WERI-Rb-1 (cell line): ENCODE data around the gene BIVM.

Source experiments
- DNase-seq: peaks from one replicate; pipeline ENCODE4 v3.0.0-alpha.2; 2020
- H3K27ac ChIP-seq: fragments of 250-450 bp; sonication (Bioruptor Pico); 2 replicates; pipeline ENCODE4 v1.5.1; 2020; ENCODE audit warnings: mild to moderate bottlenecking, moderate library complexity
- H3K27me3 ChIP-seq: fragments of 250-450 bp; sonication (Bioruptor Pico); 2 replicates; pipeline ENCODE4 v1.5.1; 2021; ENCODE audit warnings: mild to moderate bottlenecking, low read depth, moderate library complexity; ENCODE audit not compliant: insufficient read depth, severe bottlenecking
- H3K36me3 ChIP-seq: fragments of 250-450 bp; sonication (Bioruptor Pico); 2 replicates; pipeline ENCODE4 v1.5.1; 2020; ENCODE audit warnings: mild to moderate bottlenecking, moderate library complexity
- H3K4me3 ChIP-seq: 2 replicates; pipeline ENCODE4 v1.5.1; 2011; ENCODE audit warnings: low read depth, mild to moderate bottlenecking, control low read depth, low read length
- H3K9me3 ChIP-seq: fragments of 250-450 bp; sonication (Bioruptor Pico); 2 replicates; pipeline ENCODE4 v1.5.1; 2021; ENCODE audit warnings: mild to moderate bottlenecking, moderate library complexity; ENCODE audit not compliant: severe bottlenecking
- TF ChIP-seq, protein P1 (sequence below): IDR thresholded peaks from 2 replicates; pipeline ENCODE4 v1.5.1; 2011; ENCODE audit warnings: low read depth, mild to moderate bottlenecking, control low read depth, inconsistent platforms, low read length

The BIVM gene

GRCh38 chr13:102847272-102848234, 48.6 kb downstream of the BIVM start:
- DNase-seq, result no peak
- TF ChIP-seq, protein P1, sequence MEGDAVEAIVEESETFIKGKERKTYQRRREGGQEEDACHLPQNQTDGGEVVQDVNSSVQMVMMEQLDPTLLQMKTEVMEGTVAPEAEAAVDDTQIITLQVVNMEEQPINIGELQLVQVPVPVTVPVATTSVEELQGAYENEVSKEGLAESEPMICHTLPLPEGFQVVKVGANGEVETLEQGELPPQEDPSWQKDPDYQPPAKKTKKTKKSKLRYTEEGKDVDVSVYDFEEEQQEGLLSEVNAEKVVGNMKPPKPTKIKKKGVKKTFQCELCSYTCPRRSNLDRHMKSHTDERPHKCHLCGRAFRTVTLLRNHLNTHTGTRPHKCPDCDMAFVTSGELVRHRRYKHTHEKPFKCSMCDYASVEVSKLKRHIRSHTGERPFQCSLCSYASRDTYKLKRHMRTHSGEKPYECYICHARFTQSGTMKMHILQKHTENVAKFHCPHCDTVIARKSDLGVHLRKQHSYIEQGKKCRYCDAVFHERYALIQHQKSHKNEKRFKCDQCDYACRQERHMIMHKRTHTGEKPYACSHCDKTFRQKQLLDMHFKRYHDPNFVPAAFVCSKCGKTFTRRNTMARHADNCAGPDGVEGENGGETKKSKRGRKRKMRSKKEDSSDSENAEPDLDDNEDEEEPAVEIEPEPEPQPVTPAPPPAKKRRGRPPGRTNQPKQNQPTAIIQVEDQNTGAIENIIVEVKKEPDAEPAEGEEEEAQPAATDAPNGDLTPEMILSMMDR, result peak; percentile 64
- H3K36me3 ChIP-seq, result peaks cover 6% of the 10 kb centered on the region
- H3K27me3 ChIP-seq, result no peaks in the 10 kb centered on the region
- peak overlapping the region; percentile 94 for H3K4me3 ChIP-seq
- no peaks in the 10 kb centered on the region for H3K9me3 ChIP-seq
- H3K27ac ChIP-seq, result peak overlapping the region; percentile 87

- H3K27ac ChIP-seq, result no peak overlapping the region
- no peak overlapping the region for H3K4me3 ChIP-seq
- no peaks in the 10 kb centered on the region for H3K9me3 ChIP-seq
These were observed 50.0 kb downstream of the BIVM start for GRCh38 chr13:102848956-102849355.

GRCh38 chr13:102852556-102852955, 53.6 kb downstream of the BIVM start:
- Histone ChIP-seq H3K36me3 (peaks cover 40% of the 10 kb centered on the region), H3K27me3 (no peaks in the 10 kb centered on the region), H3K4me3 (no peak overlapping the region), H3K27ac (no peak overlapping the region), H3K9me3 (no peaks in the 10 kb centered on the region)
- DNase-seq, result no peak
- TF ChIP-seq, protein P1, result no peak

More at GRCh38 chr13:102848956-102849355, 50.0 kb downstream of the BIVM start:
- DNase-seq, result no peak
- TF ChIP-seq, protein P1, result no peak
- no peaks in the 10 kb centered on the region for H3K27me3 ChIP-seq
- H3K36me3 ChIP-seq, result peaks cover 8% of the 10 kb centered on the region

DNA sequence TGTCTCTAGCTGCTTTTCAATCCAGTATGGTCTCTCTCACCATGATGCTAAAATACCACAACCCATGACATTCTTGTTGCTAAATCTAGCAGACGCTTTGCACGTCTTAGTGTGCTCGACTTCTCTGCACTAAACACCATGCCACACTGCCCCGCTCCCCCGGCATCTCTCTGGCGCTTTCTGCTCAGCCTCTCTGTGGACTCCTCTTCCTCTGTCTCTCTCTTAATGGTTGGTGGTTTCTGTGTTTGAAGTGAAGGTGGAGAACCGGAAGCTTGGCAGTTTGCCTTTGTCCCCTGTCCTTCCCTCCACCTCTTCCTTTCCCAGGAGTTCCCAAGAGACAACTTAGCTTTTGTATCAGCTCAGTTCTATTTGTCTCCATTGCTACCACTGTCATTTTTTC, 55.8 kb downstream of the BIVM start:
- DNase-seq, result no peak
- Histone ChIP-seq H3K27ac (no peak overlapping the region), H3K4me3 (no peak overlapping the region), H3K36me3 (peaks cover 62% of the 10 kb centered on the region), H3K27me3 (no peaks in the 10 kb centered on the region), H3K9me3 (no peaks in the 10 kb centered on the region)
- TF ChIP-seq, protein P1, result no peak

DNA sequence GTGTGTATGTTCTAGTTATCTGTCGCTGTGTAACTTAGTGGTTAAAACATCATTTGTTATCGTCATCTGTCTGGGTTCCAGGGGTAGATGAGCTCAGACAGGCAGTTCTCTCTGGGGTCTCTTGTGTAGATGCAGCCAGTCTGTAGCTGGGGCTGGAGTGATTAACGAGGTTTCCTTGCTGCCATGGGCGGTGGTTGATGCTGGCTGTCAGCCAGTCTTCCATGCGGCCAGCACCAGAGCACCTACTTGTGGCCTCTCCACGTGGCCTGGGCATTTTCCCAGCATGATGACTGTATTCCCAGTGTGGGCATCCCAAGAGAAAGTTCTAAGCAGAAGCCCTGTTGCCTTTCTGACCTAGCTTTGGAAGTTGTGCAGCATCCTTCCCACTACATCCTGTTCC, 57.6 kb downstream of the BIVM start:
- Histone ChIP-seq H3K36me3 (peaks cover 80% of the 10 kb centered on the region), H3K27ac (no peak overlapping the region), H3K27me3 (no peaks in the 10 kb centered on the region), H3K4me3 (no peak overlapping the region), H3K9me3 (no peaks in the 10 kb centered on the region)
- TF ChIP-seq, protein P1, result no peak
- DNase-seq, result no peak
